ENCODE measurements around the gene TRAPPC5. TPM values are rescaled to one million over a fixed set of nuclear protein-coding genes. Genes with fewer than 3 reads are reported as not detected.

The TRAPPC5 gene
- total RNA-seq, 2 experiments from 2014 or later, result 90.2 to 95.2 TPM

DNA sequence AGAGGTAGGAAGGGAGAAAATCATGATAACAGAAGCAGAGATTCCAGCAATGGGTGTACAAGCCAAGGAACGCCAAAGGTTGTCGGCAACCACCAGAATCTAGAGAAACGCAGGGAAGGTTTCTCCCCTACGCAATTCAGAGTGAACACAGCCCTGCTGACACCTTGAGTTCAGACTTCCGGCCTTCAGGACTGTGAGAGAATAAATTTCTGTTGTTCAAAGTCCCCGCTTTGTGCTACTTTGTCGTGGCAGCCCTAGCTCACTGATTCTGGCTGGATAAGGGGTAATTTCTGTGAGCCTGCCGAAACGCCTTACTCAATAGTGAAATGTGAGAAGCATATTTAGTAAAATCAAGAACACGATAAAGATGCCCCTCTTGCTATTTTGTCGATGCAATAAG lies 56.6 kb downstream of the TRAPPC5 start:
- CTCF ChIA-PET, result no interaction called here
- ATAC-seq (no peak), DNase-seq (no peak)
- H3K27me3 Mint-ChIP-seq, result peaks cover 37% of the 10 kb centered on the region
- no peaks in the 10 kb centered on the region for H3K9me3 Mint-ChIP-seq (ENCODE audit: low read depth)
- H3K27ac Mint-ChIP-seq, result no peak overlapping the region
- no peaks in the 10 kb centered on the region for H3K36me3 Mint-ChIP-seq (ENCODE audit: low read depth)
- no peak overlapping the region for H3K4me3 Mint-ChIP-seq
- H3K4me1 Mint-ChIP-seq, result peaks cover 9% of the 10 kb centered on the region
- POLR2A ChIA-PET, result no interaction called here
- intact Hi-C loops (cut with DNase I, micrococcal nuclease), result loop anchor here in 1 of 2 experiments (5.0 kb wide), 2 partner anchors 35 kb away; partner anchors contain the start of gene FCER2

Other genes starting within 250 kb of the TRAPPC5 start
- gene PEX11G, start 191.8 kb upstream of the TRAPPC5 start, total RNA-seq, result 1 to 10 TPM in 1 of 2 experiments, under 1 TPM in 1; 0.51 to 1.1 TPM
- 1 to 10 TPM; 5.1 to 8.5 TPM for gene ZNF358, start 164.7 kb upstream of the TRAPPC5 start, total RNA-seq
- gene MCOLN1, start 158.2 kb upstream of the TRAPPC5 start, total RNA-seq, result 1 to 10 TPM; 6.7 to 7.7 TPM
- gene PNPLA6, start 145.1 kb upstream of the TRAPPC5 start, total RNA-seq, result 100 to 1,000 TPM in 1 of 2 experiments, 10 to 100 TPM in 1; 82.2 to 108 TPM
- under 1 TPM; 0.50 to 0.58 TPM for gene CAMSAP3, start 85.0 kb upstream of the TRAPPC5 start, total RNA-seq
- 10 to 100 TPM; 45.9 to 48.3 TPM for gene XAB2, start 51.3 kb upstream of the TRAPPC5 start, total RNA-seq
- 10 to 100 TPM; 45.1 to 99.4 TPM for gene PET100, start 51.0 kb upstream of the TRAPPC5 start, total RNA-seq
- gene PCP2, start 47.1 kb upstream of the TRAPPC5 start, total RNA-seq, result 1 to 10 TPM; 1.7 to 1.8 TPM
- 10 to 100 TPM; 75.2 to 83.0 TPM for gene STXBP2, start 43.7 kb upstream of the TRAPPC5 start, total RNA-seq
- not detected for gene RETN, start 11.8 kb upstream of the TRAPPC5 start, total RNA-seq
- gene MCEMP1, start 3.7 kb upstream of the TRAPPC5 start, total RNA-seq, result not detected
- 1 to 10 TPM; 2.6 to 3.5 TPM for gene FCER2, start 21.3 kb downstream of the TRAPPC5 start, total RNA-seq
- not detected for gene CLEC4G, start 51.3 kb downstream of the TRAPPC5 start, total RNA-seq
- gene CD209, start 66.7 kb downstream of the TRAPPC5 start, total RNA-seq, result not detected
- gene CLEC4M, start 82.4 kb downstream of the TRAPPC5 start, total RNA-seq, result not detected
- 1 to 10 TPM; 4.8 to 5.9 TPM for gene EVI5L, start 149.4 kb downstream of the TRAPPC5 start, total RNA-seq
- gene PRR36, start 193.6 kb downstream of the TRAPPC5 start, total RNA-seq, result under 1 TPM; 0.09 to 0.14 TPM
- not detected for gene LRRC8E, start 207.7 kb downstream of the TRAPPC5 start, total RNA-seq
- gene MAP2K7, start 223.0 kb downstream of the TRAPPC5 start, total RNA-seq, result 10 to 100 TPM; 32.2 to 33.7 TPM
- gene TGFBR3L, start 234.0 kb downstream of the TRAPPC5 start, total RNA-seq, result 1 to 10 TPM; 2.6 to 3.2 TPM
- gene SNAPC2, start 239.5 kb downstream of the TRAPPC5 start, total RNA-seq, result 10 to 100 TPM; 14.6 to 16.2 TPM
- gene CTXN1, start 245.3 kb downstream of the TRAPPC5 start, total RNA-seq, result under 1 TPM; 0.47 to 0.82 TPM

All from activated CD4-positive, alpha-beta T cell treated with anti-CD3 and anti-CD28 coated beads for 36 hours (primary cell).